Stimulated activated CD8-positive, alpha-beta memory T cell treated with anti-CD3 and anti-CD28 coated beads, Interleukin-12 subunit alpha, Interleukin-12 subunit beta, amount 100 ng/mL, for 24 hours (primary cell): ENCODE data around the gene RBM42.
A peak's percentile ranks its signal among the peaks of the same experiment; 100 is the strongest.

Experiments
- DNase-seq: peaks from one replicate; pipeline ENCODE4 v3.0.0-alpha.2; 2020; ENCODE audit errors: extremely low read depth

Gene RBM42

DNA sequence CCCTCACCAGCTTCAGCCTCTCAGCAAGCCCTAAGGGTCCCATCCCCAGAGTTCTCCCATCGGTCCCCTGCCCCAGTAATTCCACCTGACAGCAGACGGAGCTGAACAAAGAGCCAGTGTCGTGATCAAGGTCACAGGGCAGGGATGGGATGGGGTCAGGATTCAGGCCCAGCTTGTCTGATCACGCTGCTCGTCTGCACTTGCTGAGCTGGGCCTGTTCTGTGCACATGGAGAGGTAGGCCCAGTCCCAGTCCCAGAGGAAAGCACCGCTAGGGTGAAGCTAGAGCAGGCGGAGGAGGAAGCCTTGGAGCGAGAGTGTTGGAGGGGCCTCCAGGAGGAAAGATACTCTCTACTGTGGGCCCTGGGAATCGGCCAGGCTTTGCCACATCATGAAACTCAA is 7.1 kb upstream of the RBM42 start:
- DNase-seq = no peak

DNA sequence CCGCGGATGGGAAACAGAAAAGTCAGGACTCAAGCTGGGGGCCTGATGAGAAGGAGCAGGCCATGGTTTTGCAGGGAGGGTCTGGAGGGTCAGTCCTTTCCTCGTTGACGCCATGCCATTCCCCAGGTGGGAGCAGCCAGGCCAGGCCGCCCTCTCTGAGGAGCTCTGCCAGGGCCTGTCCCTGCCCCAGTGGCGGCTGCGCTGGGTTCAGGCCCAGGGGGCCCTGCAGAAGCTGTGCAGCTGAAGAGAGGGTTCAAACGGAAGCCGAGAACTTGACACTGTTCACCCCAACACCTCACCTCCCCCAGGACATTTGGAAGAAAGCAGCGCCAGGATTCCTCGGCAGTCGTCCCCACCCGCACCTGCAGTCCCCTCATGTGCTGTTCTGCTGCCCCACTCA is 6.1 kb upstream of the RBM42 start:
- no peak for DNase-seq

DNA sequence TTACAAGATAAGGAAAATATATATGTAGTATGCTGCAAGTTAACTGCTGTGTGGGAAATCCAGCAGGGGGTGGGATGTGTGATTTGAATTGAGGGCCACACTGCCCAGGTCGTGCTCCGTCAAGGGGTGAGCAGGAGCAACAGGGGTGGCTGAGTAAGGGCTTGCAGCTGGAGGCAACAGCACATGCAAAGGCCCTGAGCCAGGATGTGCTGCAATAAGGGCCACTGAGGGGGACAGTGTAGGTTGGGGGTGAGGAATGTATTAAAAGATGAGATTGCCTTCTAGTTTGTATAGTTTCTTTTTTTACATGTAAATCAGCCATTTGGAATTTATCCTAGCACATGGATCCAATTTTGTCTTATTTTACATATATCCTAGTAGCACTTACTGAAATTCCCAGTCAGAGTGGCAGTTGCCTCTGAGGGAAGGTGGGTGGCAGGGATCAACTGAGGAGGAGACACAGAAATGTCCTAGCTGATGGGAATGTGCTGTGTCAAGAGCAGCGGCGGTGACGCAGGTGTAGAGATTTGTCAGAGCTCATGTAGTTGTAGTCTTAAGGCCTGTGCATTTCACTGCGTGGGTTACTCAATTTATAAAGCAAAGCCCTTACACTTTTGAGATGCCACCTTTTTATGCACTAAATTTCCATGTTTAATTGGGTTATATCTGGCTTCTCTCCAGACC is 5.4 kb upstream of the RBM42 start:
- DNase-seq = no peak

DNA sequence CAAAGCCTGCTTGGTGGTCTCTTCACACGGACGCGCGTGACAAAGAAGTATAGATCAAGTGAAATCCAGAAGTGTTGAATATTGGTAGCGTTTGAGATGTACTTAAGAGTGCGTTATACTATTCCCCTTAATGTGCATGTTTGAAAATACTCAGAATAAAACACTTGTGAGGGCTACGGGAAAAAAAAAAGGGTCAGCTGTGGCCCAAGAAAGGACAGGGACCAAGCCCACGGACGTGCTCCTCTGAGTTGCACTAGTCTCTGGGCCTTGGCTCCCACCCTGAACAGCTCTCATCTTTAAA is 622 bp upstream of the RBM42 start:
- no peak for DNase-seq

DNA sequence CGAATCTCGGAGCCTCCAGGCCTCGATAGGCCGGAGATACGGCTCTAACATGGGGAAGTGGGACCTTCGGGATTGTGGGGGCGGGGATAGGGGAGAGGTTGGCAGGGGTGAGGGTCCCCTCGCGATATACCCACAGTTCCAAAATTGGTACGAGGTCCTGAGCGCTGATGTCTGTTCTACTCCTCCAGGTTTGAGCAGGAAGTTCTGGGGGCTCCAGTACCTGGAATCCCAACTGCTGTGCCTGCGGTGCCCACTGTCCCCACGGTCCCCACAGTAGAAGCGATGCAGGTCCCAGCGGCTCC is 447 bp downstream of the RBM42 start:
- DNase-seq = no peak

DNA sequence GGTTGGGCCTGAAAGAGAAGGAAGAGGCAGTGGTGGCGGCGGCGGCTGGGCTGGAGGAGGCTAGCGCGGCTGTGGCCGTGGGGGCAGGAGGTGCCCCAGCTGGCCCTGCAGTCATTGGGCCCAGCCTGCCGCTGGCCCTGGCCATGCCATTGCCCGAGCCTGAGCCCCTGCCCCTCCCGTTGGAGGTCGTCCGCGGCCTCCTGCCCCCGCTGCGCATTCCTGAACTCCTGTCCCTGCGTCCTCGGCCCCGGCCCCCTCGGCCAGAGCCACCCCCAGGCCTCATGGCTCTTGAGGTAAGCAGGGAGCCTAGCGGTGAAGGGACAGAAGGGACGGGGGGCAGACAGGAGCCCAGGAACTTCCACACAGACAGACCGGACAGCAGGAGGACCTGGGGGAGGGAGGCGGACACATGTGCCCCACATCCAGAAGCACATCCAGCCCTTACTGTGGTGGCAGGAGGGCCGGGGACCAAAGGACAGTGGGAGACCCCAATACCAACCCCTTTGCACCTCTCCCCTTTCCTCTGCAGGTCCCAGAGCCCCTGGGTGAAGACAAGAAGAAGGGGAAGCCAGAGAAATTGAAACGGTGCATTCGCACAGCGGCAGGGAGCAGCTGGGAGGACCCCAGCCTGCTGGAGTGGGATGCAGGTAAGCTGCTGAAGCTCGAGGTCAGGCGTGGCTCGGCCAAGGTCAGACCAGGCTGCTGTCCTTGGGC is 5.0 kb downstream of the RBM42 start:
- no peak for DNase-seq

DNA sequence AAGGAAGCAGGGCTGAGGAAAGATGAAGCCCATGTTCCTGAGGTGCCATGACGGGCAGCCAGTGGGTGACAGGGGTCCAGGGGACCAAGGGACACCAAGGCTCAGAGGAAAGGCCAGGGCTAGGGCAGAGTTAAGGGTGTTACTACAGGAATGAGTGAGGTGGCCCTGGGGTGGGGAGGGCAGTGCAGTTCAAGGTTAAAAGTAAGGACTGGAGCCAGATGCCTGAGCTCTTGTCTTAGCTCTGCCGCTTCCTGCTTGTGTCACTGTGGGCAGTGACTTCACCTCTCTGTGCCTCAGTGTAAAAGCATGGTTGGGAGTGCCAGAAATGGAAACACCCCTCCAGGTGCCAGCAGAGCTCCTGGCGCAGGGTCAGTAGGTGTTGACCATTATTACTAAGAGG is 7.8 kb downstream of the RBM42 start:
- no peak for DNase-seq

DNA sequence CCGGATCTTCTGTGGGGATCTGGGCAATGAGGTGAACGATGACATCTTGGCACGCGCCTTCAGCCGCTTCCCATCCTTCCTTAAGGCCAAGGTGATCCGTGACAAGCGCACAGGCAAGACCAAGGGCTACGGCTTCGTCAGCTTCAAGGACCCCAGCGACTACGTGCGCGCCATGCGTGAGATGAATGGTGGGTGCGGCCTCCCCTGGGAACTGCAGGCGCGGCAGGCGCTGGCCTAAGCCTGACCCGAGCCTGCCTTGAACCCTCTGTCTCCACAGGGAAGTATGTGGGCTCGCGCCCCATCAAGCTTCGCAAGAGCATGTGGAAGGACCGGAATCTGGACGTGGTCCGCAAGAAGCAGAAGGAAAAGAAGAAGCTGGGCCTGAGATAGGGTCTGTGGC is 8.3 kb downstream of the RBM42 start:
- no peak for DNase-seq

DNA sequence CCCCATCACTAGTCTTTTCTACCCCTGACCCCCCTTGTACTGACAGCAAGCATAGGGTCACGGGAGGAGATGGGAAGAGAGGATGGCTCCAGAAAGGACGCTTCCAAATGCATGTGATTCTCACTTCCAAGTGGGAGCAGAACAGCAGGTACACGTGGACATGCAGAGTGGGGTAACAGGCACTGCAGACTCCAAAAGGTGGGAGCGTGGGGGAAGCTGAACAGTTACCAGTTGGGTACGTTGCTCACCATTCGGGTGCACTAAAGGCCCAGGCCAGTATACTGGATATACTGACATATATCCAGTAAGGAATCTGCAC is 10.4 kb downstream of the RBM42 start:
- no peak for DNase-seq

DNA sequence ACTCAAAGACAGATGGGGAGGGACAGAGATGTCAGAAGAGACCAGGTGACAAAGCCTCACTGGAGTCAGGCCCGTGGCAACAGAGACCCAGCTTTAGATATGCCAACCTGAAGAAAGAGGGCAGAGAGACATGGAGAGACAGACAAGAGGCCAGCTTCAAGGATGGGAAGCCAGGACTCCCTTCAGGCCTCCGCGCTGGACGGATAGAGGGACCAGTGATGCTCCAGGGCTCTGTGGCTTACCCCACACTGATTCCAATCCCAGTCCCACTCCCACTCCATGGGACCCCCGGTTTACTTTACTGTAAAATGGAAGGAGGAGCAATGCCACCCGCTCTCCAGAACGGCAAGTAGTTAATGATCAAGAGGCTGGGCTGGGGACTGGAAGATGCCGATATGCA is 11.0 kb downstream of the RBM42 start:
- DNase-seq = no peak

DNA sequence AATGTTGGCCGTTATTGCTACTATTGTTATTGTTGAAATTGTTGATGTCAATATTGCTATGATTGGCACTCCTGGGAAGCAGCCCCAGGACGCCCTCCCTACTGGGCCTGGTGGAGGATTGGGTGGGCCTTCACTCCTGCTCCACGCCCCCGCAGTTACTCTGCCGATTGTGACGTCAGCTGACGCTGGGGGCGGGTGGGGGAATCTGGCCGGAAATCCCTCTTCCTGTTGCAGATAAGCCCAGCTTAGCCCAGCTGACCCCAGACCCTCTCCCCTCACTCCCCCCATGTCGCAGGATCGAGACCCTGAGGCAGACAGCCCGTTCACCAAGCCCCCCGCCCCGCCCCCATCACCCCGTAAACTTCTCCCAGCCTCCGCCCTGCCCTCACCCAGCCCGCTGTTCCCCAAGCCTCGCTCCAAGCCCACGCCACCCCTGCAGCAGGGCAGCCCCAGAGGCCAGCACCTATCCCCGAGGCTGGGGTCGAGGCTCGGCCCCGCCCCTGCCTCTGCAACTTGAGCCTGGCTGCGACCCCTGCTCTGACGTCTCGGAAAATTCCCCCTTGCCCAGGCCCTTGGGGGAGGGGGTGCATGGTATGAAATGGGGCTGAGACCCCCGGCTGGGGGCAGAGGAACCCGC is 12.8 kb downstream of the RBM42 start, which contains the start of gene ETV2:
Gene ETV2 (plus strand): TSS at position 231 of the 637 bp plus-strand sequence. CDS start 716 bp downstream, outside the sequence.
- no peak for DNase-seq

DNA sequence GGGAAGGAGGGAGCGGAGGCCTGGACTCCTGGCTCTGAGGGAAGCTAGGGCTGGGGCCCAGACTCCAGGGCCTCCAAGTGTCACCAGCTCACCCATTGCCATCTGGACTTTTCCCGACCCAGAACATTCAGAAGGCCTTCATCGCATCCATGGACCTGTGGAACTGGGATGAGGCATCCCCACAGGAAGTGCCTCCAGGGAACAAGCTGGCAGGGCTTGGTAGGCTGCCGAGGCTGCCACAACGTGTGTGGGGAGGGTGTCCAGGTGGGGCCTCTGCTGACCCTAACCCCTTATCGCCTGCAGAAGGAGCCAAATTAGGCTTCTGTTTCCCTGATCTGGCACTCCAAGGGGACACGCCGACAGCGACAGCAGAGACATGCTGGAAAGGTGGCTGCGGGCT is 13.5 kb downstream of the RBM42 start:
- no peak for DNase-seq

DNA sequence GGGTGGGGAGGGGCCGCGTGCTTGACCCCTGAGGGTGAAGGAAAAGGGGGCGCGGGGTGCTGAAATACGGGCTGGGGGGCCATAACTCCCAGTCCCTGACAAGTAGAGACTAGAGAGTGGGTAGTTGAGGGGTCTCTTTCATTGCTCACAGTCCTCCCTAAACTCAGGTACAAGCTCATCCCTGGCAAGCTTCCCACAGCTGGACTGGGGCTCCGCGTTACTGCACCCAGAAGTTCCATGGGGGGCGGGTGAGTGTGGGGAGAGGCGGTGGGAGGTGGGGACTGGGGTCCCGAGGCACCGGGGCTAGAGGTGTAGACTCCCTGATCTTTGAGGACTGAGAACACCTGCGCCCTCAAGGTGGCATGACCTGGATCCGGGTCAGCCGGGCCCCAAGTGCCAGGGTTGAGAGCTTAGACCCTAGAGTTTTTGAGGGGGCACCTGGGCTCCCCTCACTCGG is 14.0 kb downstream of the RBM42 start:
- DNase-seq = no peak

DNA sequence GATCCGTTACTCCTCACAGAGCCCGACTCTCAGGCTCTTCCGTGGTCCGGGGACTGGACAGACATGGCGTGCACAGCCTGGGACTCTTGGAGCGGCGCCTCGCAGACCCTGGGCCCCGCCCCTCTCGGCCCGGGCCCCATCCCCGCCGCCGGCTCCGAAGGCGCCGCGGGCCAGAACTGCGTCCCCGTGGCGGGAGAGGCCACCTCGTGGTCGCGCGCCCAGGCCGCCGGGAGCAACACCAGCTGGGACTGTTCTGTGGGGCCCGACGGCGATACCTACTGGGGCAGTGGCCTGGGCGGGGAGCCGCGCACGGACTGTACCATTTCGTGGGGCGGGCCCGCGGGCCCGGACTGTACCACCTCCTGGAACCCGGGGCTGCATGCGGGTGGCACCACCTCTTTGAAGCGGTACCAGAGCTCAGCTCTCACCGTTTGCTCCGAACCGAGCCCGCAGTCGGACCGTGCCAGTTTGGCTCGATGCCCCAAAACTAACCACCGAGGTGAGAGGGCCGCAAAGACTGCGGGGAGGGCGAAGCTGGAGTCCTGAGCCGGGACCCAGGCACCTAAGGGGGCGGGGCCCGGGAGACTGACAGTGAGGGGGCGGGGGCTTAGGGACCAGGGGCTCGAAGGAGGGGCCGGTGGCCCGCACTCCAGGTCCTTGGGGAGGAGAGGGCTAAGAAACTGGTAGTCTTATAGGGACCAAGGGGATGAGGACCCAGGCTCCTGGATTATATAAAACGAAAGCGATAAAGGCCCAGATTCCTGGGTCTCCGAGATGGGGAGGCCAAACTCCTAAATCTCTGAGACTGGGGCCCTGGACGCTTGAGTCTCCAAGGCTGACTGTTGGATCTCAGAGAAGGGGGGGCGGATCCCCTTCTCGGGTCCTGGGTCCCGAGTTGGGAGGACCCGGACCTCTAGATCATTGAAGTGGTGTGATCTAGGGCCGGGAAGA is 14.7 kb downstream of the RBM42 start:
- no peak for DNase-seq

DNA sequence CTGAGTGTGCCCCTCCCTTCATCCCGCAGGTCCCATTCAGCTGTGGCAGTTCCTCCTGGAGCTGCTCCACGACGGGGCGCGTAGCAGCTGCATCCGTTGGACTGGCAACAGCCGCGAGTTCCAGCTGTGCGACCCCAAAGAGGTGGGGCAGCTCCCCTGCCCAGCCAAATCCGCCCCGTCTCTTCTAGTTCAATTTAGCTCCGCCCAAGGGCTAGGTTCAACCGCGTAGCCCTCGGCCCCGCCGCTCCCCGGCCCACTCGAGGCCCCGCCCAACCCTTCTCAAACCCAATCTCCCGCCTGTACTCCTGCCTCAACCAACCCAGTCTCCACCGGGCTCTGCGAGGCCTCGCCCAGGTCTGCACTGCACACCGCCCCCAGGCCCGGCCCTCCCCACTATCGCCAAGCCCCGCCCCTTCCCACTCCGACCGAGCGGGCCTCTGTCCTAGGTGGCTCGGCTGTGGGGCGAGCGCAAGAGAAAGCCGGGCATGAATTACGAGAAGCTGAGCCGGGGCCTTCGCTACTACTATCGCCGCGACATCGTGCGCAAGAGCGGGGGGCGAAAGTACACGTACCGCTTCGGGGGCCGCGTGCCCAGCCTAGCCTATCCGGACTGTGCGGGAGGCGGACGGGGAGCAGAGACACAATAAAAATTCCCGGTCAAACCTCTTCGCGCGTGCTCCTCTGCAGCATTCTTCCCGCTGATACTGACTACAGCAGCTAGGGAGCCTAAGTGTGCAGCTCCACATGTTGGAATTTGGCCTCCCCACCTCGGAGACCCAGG is 15.6 kb downstream of the RBM42 start:
- peak; percentile 90 for DNase-seq

DNA sequence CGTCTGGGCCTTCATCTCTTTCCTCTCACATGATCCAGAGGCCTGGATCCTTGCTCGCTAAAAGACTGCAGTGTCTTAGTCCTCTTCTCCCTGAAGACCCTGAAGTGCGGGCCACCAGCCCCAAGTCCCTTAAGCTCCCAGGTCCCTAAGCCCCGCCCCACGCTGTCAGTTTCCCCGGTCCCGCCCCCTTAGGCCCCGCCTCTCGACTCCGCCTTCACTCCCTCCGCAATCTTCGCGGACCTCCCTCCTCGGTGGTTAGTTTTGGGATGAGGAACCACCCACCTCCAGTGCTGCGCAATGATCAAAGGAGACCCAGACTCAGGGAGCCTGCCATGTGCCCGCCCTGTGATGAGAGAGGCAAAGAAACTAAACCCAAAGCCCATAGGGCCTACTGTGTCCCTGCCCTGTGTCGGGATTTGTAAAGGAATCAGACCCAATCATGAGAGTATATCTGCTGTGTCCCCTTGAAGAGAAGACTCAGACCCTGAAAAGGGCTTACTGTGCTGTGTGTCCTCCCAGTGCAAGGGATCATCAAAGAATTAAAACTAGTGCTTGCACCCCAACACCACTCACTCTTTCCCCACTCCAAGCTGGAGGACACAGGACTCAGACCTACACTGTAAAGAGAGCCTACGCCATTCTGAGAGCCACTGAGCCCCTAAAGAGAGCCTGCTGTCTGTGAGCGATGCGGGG is 16.3 kb downstream of the RBM42 start:
- peak; percentile 62 for DNase-seq

DNA sequence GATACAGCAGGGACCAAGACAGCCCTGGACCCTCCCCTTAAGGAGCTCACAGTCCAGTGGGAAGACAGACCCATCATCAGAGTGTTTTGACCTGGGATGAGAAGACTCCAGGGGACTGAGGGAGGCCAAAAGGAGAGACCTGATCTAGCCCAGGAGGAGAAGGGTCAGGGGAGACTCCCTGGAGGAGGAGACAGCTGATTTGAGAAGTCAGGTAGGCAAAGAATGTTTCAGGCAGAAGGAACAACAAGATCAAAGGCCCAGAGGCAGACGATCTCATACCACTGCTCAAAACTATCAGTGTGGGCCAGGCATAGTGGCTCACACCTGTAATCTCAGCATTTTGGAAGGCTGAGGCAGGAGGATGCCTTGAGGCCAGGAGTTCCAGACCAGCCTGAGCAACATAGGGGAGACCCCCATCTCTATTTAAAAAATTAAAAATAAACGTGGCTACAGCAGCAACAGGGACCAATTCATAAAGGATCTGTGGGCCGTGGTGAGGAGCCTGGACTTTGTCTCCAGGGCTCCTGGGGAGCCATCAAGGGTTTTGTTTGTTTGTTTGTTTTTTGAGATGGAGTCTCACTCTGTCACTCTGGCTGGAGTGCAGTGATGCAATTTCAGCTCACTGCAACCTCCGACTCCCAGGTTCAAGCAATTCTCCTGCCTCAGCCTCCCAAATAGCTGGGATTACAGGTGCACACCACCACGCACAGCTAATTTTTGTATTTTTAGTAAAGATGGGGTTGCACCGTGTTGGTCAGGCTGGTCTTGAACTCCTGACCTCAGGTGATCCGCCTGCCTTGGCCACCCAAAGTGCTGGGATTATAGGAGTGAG is 17.1 kb downstream of the RBM42 start:
- DNase-seq = no peak

DNA sequence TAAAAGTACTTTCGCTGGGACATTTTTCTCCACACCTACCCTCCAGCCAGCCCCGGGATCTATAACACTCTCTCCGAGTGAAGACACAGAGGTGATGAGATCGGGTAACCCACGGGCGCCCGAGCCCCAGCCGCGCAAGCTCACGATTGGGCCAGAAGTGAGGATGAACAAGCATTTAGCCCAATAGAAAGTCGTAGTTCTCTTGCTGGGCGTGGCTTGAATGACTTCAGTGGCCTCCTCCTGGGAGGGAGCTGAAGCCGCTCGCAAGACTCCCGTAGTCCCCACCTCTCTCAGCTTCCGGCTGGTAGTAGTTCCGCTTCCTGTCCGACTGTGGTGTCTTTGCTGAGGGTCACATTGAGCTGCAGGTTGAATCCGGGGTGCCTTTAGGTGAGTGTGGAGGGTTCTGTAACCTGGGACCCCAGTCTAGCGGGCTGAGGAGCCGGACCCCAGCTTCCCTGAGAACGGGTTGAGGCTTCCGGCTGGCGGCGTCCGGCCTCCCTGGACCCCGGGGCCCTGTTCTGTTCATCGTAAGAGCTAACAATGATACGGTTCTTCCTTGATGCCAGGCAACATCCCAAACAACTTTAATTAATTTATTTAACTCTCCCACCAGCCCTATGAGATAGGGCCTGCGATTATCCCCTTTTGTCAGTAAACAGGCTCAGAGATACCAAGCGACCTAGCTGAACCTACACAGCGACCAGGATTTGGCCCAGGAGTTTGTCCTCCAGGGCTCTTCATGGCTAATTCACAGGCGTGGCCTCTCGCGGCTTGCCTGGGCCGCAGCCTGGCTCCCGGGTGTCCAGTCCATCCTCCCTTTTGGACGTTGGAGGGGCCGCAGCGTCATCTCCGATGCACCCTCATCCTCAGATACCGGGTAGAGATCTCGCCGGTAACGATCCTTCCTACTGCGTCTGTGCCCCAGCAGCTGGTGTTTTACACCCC is 19.5 kb downstream of the RBM42 start, which contains the start of gene COX6B1:
Gene COX6B1 (plus strand): TSS at position 307 of the 945 bp plus-strand sequence. CDS start 2,921 bp downstream, outside the sequence.
- peak; percentile 79 for DNase-seq

DNA sequence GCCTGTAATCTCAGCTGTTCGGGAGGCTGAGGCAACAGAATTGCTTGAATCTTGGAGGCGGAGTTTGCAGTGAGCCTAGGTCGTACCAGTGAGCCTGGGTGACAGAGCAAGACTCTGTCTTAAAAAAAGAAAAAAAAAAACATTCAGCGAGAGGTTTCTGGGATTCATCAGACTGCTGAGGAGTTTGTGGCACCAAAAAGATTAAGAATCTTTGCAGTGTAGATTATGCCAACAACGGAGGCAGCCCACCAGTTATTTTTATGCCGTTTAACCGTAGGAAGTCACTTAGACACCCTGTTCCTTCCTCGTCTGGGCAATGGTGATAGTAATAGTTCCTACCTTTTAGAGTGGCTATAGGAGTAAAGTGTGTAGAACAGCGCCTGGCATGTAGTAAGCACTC is 21.7 kb downstream of the RBM42 start:
- no peak for DNase-seq
